Body of pancreas (tissue), 4 donors: Measurements from ENCODE around the gene FKBP1C.
"Not testable (repeated sequence)": the region's sequence is repeated elsewhere in the genome, so short reads cannot be mapped to it uniquely, and the experiment has no call there.

Source experiments
- CTCF ChIP-seq, 7 experiments: fragments of 450-650 bp in 4 of 7; fragments of 200-600 bp in 3 of 7; sonication (generic) in 3 of 7; IDR thresholded peaks; one replicate each; pipeline ENCODE4 v1.5.1; 2016 to 2019; ENCODE audit warnings: antibody characterized with exemption in 7 of 7
- POLR2A ChIP-seq, 3 donors: fragments of 450-650 bp; IDR thresholded peaks; one replicate each; pipeline ENCODE4 v1.6.1; 2016; ENCODE audit warnings: antibody characterized with exemption in 3 of 3, mild to moderate bottlenecking in 2 of 3

GRCh38 chr6:63164047-63164803 lies 47.0 kb upstream of the FKBP1C start:
- not testable (repeated sequence) for TF ChIP-seq CTCF, POLR2A (IDR thresholded peaks at IDR 0.05)
